HG03469 (cell line): ENCODE data around the gene PKP1.

Experiments used
- ATAC-seq: cut with Tn5 transposase; IDR thresholded peaks from one replicate; pipeline ENCODE4 v1.9.1; 2021; ENCODE audit warnings: mild to moderate bottlenecking, moderate library complexity, moderate number of reproducible peaks; ENCODE audit not compliant: unreplicated experiment

PKP1 gene

DNA sequence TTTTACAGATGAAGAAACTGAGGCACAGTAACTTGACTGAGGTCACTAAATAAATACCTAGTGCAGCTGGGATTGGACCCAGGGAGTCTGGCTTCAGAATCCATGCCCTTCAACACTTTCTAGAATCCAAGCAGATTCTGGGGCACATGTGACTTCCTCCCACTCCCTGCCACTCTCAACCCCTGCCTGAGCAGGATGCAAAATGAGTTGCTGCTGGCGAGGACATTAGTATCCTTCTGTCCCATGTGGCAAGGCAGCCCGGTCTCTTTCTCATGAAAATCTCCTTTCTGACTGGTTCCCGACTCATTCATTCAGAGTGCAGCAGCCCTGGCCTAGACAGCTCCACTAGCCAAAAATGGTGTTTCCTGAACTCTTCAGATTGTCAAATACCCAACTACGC is 65.8 kb downstream of the PKP1 start:
- no peak for ATAC-seq

DNA sequence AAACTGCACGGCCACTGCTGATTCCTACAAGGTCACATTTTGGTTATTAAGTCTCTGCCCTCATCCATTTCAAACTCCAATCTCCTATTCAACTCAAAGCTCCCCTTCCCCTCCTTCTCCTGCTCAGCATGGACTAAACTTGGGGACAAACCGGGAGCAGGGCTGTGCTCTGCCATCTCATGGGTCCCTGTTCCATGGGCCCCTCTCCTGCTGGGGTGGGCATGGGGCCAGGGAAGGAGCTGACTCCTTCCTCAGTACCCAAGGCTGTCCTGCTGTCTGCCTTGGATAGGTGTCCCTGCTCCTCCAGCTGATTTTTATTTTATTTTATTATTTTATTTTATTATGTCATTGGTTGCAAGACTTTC is 67.0 kb downstream of the PKP1 start:
- ATAC-seq: no peak

DNA sequence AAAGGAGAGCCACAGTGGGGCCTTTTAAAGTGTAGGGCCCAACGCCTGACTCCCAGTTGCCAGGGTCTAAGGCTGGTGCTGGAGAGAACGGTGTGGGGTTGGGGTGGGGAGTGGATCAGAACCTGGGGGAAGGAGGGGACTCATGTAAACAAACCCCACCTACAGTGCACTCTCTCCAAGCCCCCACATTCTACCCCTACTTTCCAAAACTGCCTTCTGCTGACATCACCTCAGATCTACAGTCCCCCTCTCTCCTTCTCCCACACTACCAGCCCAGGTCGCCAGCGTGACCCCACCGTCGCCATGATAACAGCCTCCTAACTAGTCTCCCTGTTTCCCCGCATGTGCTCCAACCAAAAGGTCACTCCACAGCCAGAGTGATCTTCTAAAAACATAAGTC is 67.6 kb downstream of the PKP1 start:
- no peak for ATAC-seq

DNA sequence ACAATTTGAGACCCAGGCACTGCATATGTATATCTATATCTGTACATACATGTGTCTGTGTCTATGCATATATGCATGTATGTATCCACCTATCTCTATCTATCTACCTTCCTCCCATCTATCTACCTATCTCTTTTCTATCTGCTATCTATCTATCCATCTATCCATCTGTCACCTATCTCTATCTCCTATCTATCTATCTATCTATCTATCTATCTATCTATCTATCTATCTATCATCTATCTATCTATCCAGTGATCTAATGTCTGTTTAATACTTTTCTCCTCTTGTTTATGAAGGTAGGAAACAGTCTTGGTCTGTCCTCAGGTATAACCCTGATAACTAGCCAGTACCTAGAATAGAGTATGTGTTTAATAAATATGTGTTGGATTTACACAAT is 68.3 kb downstream of the PKP1 start:
- no peak for ATAC-seq

DNA sequence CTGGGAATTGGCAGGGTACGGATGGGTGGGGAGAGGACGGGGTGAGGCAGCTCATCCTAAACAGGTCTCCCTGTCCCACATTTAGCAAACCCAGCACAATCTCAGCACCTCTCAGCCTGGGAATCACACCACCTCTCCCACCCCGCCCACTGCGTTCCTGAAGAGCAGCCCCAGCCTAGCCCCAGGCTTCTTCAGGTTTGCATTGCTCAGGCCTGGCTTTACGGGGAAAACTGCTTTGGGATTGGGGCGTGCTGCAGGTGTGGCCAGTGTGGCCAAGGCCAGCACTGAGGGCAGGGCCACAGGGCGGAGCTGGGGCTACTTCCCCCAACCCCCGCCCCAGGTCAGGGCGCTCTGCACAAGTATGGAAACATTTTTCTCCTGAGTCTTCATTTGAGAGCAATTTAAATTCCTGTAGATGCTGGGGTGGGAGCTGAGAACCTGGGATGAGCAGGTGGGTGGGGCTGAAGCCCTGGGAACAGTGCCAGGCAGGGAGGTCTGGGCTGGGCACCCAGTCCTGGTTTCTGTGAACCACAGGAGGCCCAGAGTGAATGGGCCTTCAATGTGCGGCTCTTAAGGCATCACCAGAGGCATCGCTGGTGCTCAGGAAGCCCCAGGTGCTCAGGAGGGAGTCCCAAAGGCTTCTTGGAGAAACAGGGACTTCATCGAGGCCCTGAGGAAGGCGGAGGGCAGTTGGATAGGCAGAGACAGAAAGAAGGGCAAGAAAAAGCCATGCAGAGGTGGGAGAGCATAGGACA is 70.1 kb downstream of the PKP1 start:
- no peak for ATAC-seq

DNA sequence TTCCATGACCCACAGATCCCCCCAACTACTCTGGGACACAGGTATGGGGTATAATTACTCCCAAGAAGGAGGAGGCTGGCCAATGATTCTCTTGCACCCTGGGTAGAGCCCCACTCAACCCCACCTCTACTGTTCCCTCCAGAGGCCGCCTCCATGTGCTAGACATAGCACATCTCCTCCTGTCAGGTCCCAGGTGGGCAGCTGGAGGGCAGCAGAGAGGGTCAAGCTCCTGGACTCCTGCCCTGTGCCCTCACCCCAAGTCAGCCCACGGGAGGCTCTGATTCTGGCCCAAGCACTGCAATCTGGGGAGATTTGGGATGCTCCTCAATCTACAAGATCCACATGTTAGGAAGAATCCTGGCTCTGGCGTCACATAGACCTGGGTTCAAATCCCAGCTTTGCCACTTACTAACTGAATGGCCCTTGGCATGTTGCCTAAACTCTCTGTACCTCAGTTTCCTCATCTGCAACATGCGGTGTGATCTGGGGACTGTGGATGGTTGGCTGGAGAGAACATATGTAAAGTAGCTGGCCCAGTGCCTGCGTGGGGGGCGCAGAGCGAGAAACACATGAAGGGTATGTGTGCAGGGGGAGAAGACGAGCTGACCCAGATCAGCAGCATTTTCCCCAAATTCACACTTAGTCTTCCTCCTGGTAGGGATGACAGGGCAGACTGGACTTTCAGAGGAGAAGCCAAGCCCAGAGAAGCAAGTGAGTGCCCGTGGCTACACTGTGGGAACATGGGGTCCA is 71.0 kb downstream of the PKP1 start:
- ATAC-seq: no peak

GRCh38 chr1:201354901-201355295 is 71.6 kb downstream of the PKP1 start:
- no peak for ATAC-seq

DNA sequence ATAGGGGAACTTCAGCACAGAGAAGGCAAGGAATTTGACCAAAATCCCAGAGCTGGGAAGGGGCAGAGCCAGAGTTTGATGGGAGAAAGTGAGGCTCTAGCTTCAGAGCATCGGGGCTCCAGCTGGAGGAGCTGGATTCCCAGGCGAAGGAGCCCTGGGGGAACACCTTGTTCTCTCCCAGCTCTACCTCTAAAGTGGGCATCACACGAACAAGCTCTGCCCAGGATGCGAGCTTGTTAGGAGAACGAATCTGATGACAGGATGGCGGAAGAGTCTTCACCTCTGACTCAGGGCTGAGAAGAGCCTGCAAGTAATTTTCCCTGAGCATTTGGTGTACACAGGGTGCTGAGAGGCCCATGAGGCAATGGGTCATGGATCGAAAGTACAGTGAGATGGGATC is 72.2 kb downstream of the PKP1 start:
- ATAC-seq: no peak

DNA sequence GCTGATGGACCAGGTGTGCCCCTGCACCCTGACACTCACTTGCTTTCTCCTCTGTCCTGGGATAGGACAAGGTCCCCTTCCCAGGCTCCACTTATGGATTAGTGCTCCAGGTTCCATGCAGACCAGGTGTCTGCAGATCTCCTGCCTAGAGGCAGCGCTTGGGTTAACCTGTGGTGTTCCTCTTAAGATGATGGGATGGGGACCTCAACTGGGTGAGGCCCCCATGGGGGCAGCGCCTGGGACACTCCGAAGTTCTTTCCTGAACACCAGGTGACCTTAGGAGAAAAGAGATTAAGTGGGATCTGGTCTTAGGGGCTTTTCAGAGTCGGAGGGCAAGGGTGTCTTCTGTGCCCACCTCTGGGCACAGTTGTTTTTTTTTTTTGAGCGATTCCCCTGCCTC is 72.9 kb downstream of the PKP1 start:
- ATAC-seq: no peak

DNA sequence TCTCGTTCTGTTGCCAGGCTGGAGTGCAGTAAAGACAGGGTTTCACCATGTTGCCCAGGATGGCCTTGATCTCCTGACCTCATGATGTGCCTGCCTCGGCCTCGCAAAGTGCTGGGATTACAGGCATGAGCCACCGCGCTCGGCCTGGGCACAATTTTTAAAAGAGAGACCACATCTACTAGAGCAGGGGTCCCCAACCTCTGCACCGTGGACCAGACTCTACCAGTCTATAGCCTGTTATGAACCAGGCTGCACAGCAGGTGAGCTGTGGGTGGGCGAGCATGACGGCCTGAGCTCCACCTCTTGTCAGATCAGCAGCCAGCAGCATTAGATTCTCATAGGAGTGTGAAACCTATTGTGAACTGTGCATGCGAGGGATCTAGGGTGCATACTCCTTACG is 73.4 kb downstream of the PKP1 start:
- ATAC-seq: no peak

DNA sequence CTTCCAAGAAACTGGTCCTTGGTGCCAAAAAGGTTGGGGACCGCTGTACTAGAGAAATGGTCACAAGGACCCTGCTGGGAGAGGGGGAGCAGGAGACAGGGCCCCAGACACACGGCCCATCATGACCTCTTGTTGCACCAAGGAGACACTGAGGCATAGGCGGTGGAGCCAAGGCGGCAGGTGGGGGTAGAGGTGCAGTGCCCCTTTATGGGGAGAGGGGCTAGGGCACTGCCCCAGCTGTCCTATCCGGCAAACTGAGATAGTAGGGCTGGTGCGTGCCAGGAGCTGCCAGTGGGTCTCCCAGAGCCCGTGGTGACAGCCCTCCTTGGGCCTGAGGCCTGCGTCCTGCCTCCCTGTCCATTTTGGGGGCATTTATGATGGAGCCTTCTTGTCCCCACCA is 73.9 kb downstream of the PKP1 start:
- no peak for ATAC-seq

DNA sequence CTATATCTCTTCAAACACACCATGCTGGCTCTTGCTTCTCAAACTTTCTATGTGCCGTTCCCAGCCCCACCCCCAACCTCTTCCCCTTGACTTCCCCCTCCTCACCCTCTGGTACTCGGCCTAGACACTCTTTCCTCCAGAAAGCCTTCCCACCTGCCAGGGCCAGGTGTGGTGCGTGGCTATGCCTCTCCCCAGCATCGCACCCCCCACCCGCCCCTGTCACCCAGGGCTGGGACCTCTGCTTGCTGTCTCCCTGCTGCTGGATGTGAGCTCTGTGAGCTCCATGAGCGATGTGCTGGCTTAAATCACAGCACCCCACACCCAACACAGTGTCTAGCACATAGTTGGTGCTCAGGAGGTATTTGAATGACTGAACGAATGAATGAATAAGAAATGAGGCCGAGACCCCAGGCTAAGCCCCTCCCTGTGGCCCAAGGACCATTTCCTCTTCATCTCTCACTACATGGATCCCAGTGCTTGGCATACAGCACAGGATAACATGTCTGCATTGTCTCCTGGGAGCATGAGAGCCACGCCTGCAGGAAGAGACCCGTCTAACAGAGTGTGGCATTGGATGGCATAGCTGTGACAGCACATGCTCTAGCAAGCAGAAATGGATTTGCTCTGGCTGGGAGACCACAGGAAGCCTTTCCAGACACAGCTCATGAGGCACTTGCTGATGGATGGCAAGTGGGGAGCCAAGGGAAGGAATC is 74.5 kb downstream of the PKP1 start:
- ATAC-seq: no peak

GRCh38 chr1:201358596-201358995 is 75.3 kb downstream of the PKP1 start:
- no peak for ATAC-seq

- ATAC-seq: no peak
Observed at GRCh38 chr1:201359031-201359872, 75.9 kb downstream of the PKP1 start.

DNA sequence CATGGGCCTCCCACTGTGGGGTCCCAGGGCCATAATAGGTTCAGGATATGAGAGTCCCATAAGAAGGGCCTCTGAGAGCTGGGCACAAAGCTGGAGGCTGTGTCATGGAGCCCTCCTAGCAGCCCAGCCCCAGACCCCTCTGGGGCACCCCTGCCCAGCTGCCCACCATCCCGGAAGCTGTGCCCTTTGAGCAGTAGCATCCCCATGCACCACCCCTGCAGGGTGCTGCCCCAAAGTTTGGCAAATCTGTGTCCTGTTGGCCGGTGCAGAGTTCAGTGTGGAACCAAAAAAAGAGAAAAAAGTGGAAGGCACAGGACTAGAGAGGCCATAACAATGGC is 76.5 kb downstream of the PKP1 start:
- no peak for ATAC-seq

DNA sequence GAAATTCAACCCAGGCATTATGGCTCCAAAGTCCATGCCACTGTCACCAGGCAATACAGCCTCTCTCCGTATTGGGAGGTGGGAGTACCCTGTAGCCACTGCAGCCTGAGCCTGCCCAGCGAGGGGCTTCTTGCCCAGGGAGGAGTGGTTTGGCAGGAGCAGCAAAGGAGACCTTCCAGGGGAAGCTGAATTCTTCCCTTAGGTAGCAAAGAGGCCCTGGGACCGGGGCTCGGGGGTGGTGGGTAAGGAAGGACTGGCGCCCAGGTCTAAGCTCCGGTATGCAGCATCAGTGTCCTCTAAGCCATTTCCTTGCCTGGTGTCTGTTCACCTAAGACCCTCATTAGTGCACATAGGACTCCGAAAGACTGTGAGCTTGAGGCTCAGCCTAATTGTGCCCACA is 77.2 kb downstream of the PKP1 start:
- no peak for ATAC-seq

- no peak for ATAC-seq
Observed at GRCh38 chr1:201360901-201361651, 77.8 kb downstream of the PKP1 start.

DNA sequence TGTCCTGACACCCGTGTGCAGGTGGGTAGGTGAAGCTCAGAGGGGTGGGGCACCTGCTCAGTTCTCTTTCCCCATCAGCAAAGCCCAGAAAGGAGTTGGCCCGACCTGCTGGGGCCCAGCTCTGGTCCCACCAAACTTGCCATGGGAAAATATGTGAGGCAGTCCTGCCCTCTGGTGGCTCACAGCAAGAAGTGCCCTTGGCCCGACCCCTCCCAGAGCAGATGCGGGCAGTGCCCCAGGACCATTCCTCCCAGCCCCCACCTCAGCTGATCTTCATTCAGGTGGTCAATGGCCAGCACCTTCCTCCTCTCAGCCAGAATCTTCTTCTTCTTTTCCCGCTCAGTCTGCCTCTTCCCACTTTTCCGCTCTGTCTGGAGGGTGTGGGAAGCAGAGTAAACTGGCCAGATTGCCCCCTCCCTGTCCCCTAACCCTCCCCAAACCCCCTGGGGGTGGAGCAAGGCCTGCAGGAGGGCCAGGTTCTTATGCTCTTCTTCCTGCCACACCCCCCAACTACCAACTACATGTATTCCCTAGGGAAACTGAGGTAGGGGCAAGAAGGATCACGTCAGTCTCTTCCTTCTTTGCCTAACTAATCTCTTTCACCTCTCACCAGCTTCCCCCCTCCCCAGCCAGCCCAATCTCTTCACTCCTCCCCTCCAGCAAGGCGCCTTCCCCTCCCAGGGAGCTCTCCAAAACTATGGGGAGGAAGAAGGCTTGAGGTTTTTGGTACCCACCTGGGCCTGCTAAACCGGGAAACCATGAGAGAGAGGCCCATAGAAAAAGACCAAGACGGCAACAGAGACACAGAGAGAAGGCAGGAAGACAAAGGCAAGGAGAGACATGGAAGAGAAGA is 78.6 kb downstream of the PKP1 start:
- ATAC-seq: no peak

- no peak for ATAC-seq
Observed at GRCh38 chr1:201362906-201363305, 79.6 kb downstream of the PKP1 start.

DNA sequence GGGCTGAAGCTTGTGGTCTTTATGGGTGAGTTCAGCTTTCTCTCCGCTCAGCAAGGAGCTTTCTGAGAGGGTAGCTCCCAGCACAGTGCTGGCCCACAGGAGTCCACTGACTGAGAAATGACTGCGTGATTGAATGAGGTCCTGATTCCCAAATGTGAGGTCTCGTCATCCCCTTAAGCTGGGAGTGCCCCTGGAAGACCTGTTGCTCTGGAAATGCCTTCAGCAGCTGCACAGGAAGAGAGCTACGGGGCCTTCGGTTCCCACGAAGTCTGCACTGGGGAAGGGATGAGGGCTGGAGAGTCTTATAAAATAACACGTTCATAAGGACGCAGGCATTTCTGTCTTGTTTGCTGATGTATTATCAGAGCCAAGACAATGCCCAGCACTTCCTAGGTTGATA is 80.2 kb downstream of the PKP1 start:
- ATAC-seq: no peak
